ENCODE measurements around the gene SUMO3.

- TF ChIP-seq CHD1 (IDR thresholded peaks at IDR 0.05; ENCODE audit: low read depth, low read length) (no peak), YY1 (IDR thresholded peaks at IDR 0.05; ENCODE audit: low read depth, low read length) (no peak), SUZ12 (IDR thresholded peaks at IDR 0.05; ENCODE audit: unreplicated experiment) (no peak), MXI1 (IDR thresholded peaks at IDR 0.05; ENCODE audit: low read depth, low read length) (no peak), CREB1 (IDR thresholded peaks at IDR 0.05; ENCODE audit: low read depth) (no peak), RFX5 (IDR thresholded peaks at IDR 0.05; ENCODE audit: low read depth, low read length) (no peak), CTCF (IDR thresholded peaks at IDR 0.05 in 2 of 3, conservative IDR thresholded peaks at IDR 0.05 in 1 of 3; ENCODE audit: control insufficient read depth in 2 of 3, extremely low read depth in 1 of 3, insufficient read depth in 1 of 3, low read depth in 3 of 3, low read length in 3 of 3) (no peak)
Observed at GRCh38 chr21:44762221-44763049, 55.4 kb downstream of the SUMO3 start.
